Mucosa of stomach (tissue), 1 donor: ENCODE data around the gene GRN.
"Not testable (repeated sequence)": the region's sequence is repeated elsewhere in the genome, so short reads cannot be mapped to it uniquely, and the experiment has no call there.

Experiments
- H3K27me3 ChIP-seq: one replicate; pipeline ENCODE4 v1.7.0; 2013; ENCODE audit warnings: mild to moderate bottlenecking, low read length; ENCODE audit not compliant: control insufficient read depth, insufficient read depth
- H3K36me3 ChIP-seq: one replicate; pipeline ENCODE4 v1.7.0; 2013; ENCODE audit warnings: low read length; ENCODE audit not compliant: control insufficient read depth, insufficient read depth
- H3K4me1 ChIP-seq: one replicate; pipeline ENCODE4 v1.7.0; 2013; ENCODE audit warnings: mild to moderate bottlenecking, low read length; ENCODE audit not compliant: control insufficient read depth, insufficient read depth
- H3K4me3 ChIP-seq: one replicate; pipeline ENCODE4 v1.7.0; 2013; ENCODE audit warnings: low read length
- H3K9ac ChIP-seq: one replicate; pipeline ENCODE4 v1.7.0; 2013; ENCODE audit warnings: mild to moderate bottlenecking, low read length, moderate library complexity
- H3K9me3 ChIP-seq: one replicate; pipeline ENCODE4 v1.7.0; 2013; ENCODE audit warnings: mild to moderate bottlenecking, low read length, moderate library complexity; ENCODE audit not compliant: control insufficient read depth
- donor health status: Pancreatic carcinoma.

GRN gene

GRCh38 chr17:44385287-44386181, 40.4 kb downstream of the GRN start:
- Histone ChIP-seq H3K4me1 (peaks cover 15% of the 10 kb centered on the region), H3K9ac (peak overlapping the region; percentile 59), H3K27me3 (peaks cover 42% of the 10 kb centered on the region), H3K9me3 (no peaks in the 10 kb centered on the region), H3K36me3 (no peaks in the 10 kb centered on the region), H3K4me3 (no peak overlapping the region)

GRCh38 chr17:44386182-44386525, 41.1 kb downstream of the GRN start:
- H3K9me3 ChIP-seq: no peaks in the 10 kb centered on the region
- H3K9ac ChIP-seq: peak overlapping the region; percentile 59
- H3K36me3 ChIP-seq: no peaks in the 10 kb centered on the region
- H3K4me1 ChIP-seq: peaks cover 15% of the 10 kb centered on the region
- no peak overlapping the region for H3K4me3 ChIP-seq
- H3K27me3 ChIP-seq: peaks cover 42% of the 10 kb centered on the region

GRCh38 chr17:44387804-44388203, 42.7 kb downstream of the GRN start:
- H3K36me3 ChIP-seq: no peaks in the 10 kb centered on the region
- no peaks in the 10 kb centered on the region for H3K9me3 ChIP-seq
- H3K4me1 ChIP-seq: peaks cover 16% of the 10 kb centered on the region
- H3K4me3 ChIP-seq: no peak overlapping the region
- no peak overlapping the region for H3K9ac ChIP-seq
- H3K27me3 ChIP-seq: peaks cover 38% of the 10 kb centered on the region

GRCh38 chr17:44389281-44389680, 44.2 kb downstream of the GRN start, which contains the start of gene ITGA2B:
ITGA2B (minus strand) TSS chr17:44389649; CDS start chr17:44389473, 176 bp downstream.
- Histone ChIP-seq H3K36me3 (no peaks in the 10 kb centered on the region), H3K27me3 (peaks cover 24% of the 10 kb centered on the region), H3K9ac (no peak within 1 kb of the TSS), H3K9me3 (no peaks in the 10 kb centered on the region), H3K4me1 (peaks cover 22% of the 10 kb centered on the region), H3K4me3 (no peak within 1 kb of the TSS)

- H3K36me3 ChIP-seq: no peaks in the 10 kb centered on the region
- H3K27me3 ChIP-seq: peaks cover 19% of the 10 kb centered on the region
These were observed 44.7 kb downstream of the GRN start for GRCh38 chr17:44389723-44390202.

GRCh38 chr17:44390250-44390870, 45.3 kb downstream of the GRN start:
- Histone ChIP-seq H3K4me1 (peaks cover 17% of the 10 kb centered on the region), H3K9me3 (no peaks in the 10 kb centered on the region), H3K4me3 (no peak overlapping the region), H3K27me3 (peaks cover 14% of the 10 kb centered on the region), H3K9ac (no peak overlapping the region), H3K36me3 (no peaks in the 10 kb centered on the region)

More at GRCh38 chr17:44389723-44390202, 44.7 kb downstream of the GRN start:
- no peaks in the 10 kb centered on the region for H3K9me3 ChIP-seq
- H3K4me1 ChIP-seq: peaks cover 21% of the 10 kb centered on the region
- no peak overlapping the region for H3K4me3 ChIP-seq
- no peak overlapping the region for H3K9ac ChIP-seq

GRCh38 chr17:44394112-44394511, 49.0 kb downstream of the GRN start:
- H3K4me1 ChIP-seq, H3K36me3 ChIP-seq, H3K9me3 ChIP-seq, H3K9ac ChIP-seq, H3K27me3 ChIP-seq, H3K4me3 ChIP-seq: not testable (repeated sequence)

- H3K9ac ChIP-seq: no peak overlapping the region
- no peaks in the 10 kb centered on the region for H3K36me3 ChIP-seq
- H3K9me3 ChIP-seq: no peaks in the 10 kb centered on the region
- H3K4me3 ChIP-seq: no peak overlapping the region
- H3K27me3 ChIP-seq: no peaks in the 10 kb centered on the region
- H3K4me1 ChIP-seq: peaks cover 7% of the 10 kb centered on the region
These were observed 49.7 kb downstream of the GRN start for GRCh38 chr17:44394833-44395232.

GRCh38 chr17:44396946-44397345, 51.8 kb downstream of the GRN start:
- no peaks in the 10 kb centered on the region for H3K9me3 ChIP-seq
- no peaks in the 10 kb centered on the region for H3K27me3 ChIP-seq
- H3K4me3 ChIP-seq: no peak overlapping the region
- H3K4me1 ChIP-seq: peaks cover 7% of the 10 kb centered on the region
- H3K36me3 ChIP-seq: no peaks in the 10 kb centered on the region
- no peak overlapping the region for H3K9ac ChIP-seq

GRCh38 chr17:44397479-44398440, 52.7 kb downstream of the GRN start:
- H3K36me3 ChIP-seq: no peaks in the 10 kb centered on the region
- H3K4me1 ChIP-seq: peaks cover 6% of the 10 kb centered on the region
- no peaks in the 10 kb centered on the region for H3K27me3 ChIP-seq
- no peak overlapping the region for H3K9ac ChIP-seq
- H3K9me3 ChIP-seq: no peaks in the 10 kb centered on the region
- no peak overlapping the region for H3K4me3 ChIP-seq

- Histone ChIP-seq H3K9ac (no peak overlapping the region), H3K4me1 (no peaks in the 10 kb centered on the region), H3K27me3 (no peaks in the 10 kb centered on the region), H3K36me3 (no peaks in the 10 kb centered on the region), H3K9me3 (no peaks in the 10 kb centered on the region), H3K4me3 (no peak overlapping the region)
These were observed 53.9 kb downstream of the GRN start for GRCh38 chr17:44398692-44399691.
